Peyer's patch (tissue), 4 donors: ENCODE results near the gene S1PR1.

Experiments used
- CTCF ChIP-seq, 6 experiments: fragments of 450-650 bp in 4 of 6; fragments of 200-600 bp in 2 of 6; sonication (generic) in 1 of 6; IDR thresholded peaks; one replicate each; pipeline ENCODE4 v1.5.1; 2017 to 2019; ENCODE audit warnings: antibody characterized with exemption in 6 of 6, mild to moderate bottlenecking in 3 of 6, moderate library complexity in 1 of 6
- POLR2A ChIP-seq, 2 donors: fragments of 450-650 bp; IDR thresholded peaks; one replicate each; pipeline ENCODE4 v1.5.1; 2017; ENCODE audit warnings: antibody characterized with exemption in 2 of 2, mild to moderate bottlenecking in 2 of 2, moderate library complexity in 2 of 2

GRCh38 chr1:101217148-101217547 is 19.7 kb upstream of the S1PR1 start:
- TF ChIP-seq CTCF (IDR thresholded peaks at IDR 0.05) (no peak), POLR2A (IDR thresholded peaks at IDR 0.05) (no peak)
